WI38 (cell line): ENCODE measurements around the gene ROR1.
"Not testable (repeated sequence)": the region's sequence is repeated elsewhere in the genome, so short reads cannot be mapped to it uniquely, and the experiment has no call there.

Experiments
- H3K4me3 ChIP-seq: 2 replicates; pipeline ENCODE4 v1.5.1; 2011; ENCODE audit warnings: low read depth, mild to moderate bottlenecking, control low read depth, low read length
- CTCF ChIP-seq: IDR thresholded peaks from 2 replicates; pipeline ENCODE4 v1.5.1; 2012; ENCODE audit warnings: low read depth, mild to moderate bottlenecking, control low read depth, low read length

ROR1 gene

GRCh38 chr1:64215576-64215975 lies 441.8 kb downstream of the ROR1 start:
- TF ChIP-seq CTCF, result no peak

GRCh38 chr1:64220241-64220640 lies 446.4 kb downstream of the ROR1 start:
- no peak for TF ChIP-seq CTCF
- no peak overlapping the region for H3K4me3 ChIP-seq

More at GRCh38 chr1:64215576-64215975, 441.8 kb downstream of the ROR1 start:
- H3K4me3 ChIP-seq, result no peak overlapping the region

DNA sequence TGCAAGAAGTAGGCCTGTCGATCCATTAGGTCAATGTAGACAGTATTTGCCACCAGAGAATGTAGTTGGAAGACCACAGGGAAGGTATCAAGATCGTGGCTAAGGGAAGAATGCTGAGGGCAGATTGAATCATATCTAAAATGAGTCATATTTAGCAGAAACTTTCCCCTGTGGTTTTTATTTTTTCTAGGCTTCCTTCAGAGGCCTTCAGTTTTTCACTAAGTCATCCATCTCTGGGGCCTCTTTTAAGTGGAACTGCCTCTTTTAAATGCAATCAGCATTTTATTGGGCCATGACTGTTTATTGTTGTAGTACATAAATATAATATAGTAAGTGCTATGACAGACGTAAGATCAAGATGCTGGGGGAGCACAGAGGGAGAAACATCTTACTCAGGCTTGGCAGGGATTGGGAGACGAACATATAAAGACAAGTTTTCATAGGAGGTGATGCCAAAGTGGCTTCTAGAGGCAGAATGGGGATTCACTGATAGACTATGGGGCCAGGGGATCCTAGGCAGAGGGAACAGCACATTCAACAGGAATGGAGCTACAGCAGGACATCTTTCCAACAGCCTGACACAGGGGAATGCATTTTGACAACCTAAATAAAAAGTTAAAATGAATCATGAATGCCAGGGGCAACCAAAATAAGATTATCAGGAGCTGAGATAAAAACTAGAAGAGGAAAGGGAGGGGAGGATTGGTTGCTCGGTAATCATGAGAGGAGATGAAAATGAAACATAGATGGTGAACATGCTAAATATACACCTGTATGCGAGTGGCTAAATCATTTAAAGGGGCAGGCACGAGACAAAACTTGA lies 449.7 kb downstream of the ROR1 start:
- no peak overlapping the region for H3K4me3 ChIP-seq
- no peak for TF ChIP-seq CTCF

- not testable (repeated sequence) for H3K4me3 ChIP-seq
These were observed 450.4 kb downstream of the ROR1 start for GRCh38 chr1:64224236-64224635.

- TF ChIP-seq CTCF, result no peak
- no peak overlapping the region for H3K4me3 ChIP-seq
These were observed 454.5 kb downstream of the ROR1 start for GRCh38 chr1:64228167-64228957.

- no peak for TF ChIP-seq CTCF
- H3K4me3 ChIP-seq, result no peak overlapping the region
These were observed 455.5 kb downstream of the ROR1 start for GRCh38 chr1:64229307-64229706.
